Colonic mucosa (tissue), 4 donors: Measurements from ENCODE around the gene PI4K2B. TPM values are rescaled to one million over a fixed set of nuclear protein-coding genes. Genes with fewer than 3 reads are reported as not detected.

Source experiments
- DNase-seq: peaks from one replicate; pipeline ENCODE4 v3.0.0-alpha.2; 2020
- H3K27ac ChIP-seq: fragments of 200-600 bp; one replicate; pipeline ENCODE4 v1.8.0; 2021
- H3K27me3 ChIP-seq: fragments of 200-600 bp; one replicate; pipeline ENCODE4 v1.8.0; 2021
- H3K36me3 ChIP-seq: fragments of 200-600 bp; one replicate; pipeline ENCODE4 v1.8.0; 2021
- H3K4me1 ChIP-seq: fragments of 200-600 bp; one replicate; pipeline ENCODE4 v1.8.0; 2021; ENCODE audit warnings: mild to moderate bottlenecking
- H3K4me3 ChIP-seq: fragments of 200-600 bp; one replicate; pipeline ENCODE4 v1.8.0; 2021
- H3K9ac ChIP-seq, 2 donors: one replicate each; pipeline ENCODE4 v1.7.0; 2013; ENCODE audit warnings: control low read depth in 2 of 2, low read depth in 2 of 2, low read length in 2 of 2
- H3K9me3 ChIP-seq: fragments of 200-600 bp; one replicate; pipeline ENCODE4 v1.8.0; 2021
- CTCF ChIP-seq: fragments of 200-600 bp; IDR thresholded peaks from one replicate; pipeline ENCODE4 v1.8.0; 2022; ENCODE audit warnings: antibody characterized with exemption, mild to moderate bottlenecking
- intact Hi-C: fragments of 100-400 bp; cut with DNase I; formaldehyde crosslinking; loops from one replicate; pipeline ENCODE4 v1.14.1; 2022
- total RNA-seq, 2 donors: library from RNA; stranded (reverse); fragmentation: NEBNext Ultra II Directional in 1 of 2; extraction: Animal tissue kit (Norgen Biotek cat#: 25700) in 1 of 2; gene quantifications; one replicate each; pipeline ENCODE4 v1.2.1, GENCODE V29; 2021
- donor health status: healthy.
- donor health status: DM: no; HTN: no; CAD: no.
- donor health status: DM: no; HTN: no; CAD: no.

Gene PI4K2B
- total RNA-seq, 2 donors from 2014 or later = 26.3 to 27.9 TPM

- intact Hi-C loops = no loop called here
- no peak for DNase-seq
These were observed 50.6 kb downstream of the PI4K2B start for GRCh38 chr4:25284466-25284865.

GRCh38 chr4:25290490-25291067 is 56.7 kb downstream of the PI4K2B start:
- H3K27ac ChIP-seq = no peak overlapping the region
- DNase-seq = no peak
- no peak for TF ChIP-seq CTCF
- H3K9ac ChIP-seq = no peak overlapping the region
- no peaks in the 10 kb centered on the region for H3K27me3 ChIP-seq
- H3K4me3 ChIP-seq = no peak overlapping the region
- no peaks in the 10 kb centered on the region for H3K4me1 ChIP-seq
- no peaks in the 10 kb centered on the region for H3K36me3 ChIP-seq
- intact Hi-C loops = no loop called here
- H3K9me3 ChIP-seq = no peaks in the 10 kb centered on the region

More at GRCh38 chr4:25284466-25284865, 50.6 kb downstream of the PI4K2B start:
- Histone ChIP-seq H3K36me3 (no peaks in the 10 kb centered on the region), H3K4me1 (no peaks in the 10 kb centered on the region), H3K27me3 (no peaks in the 10 kb centered on the region), H3K9me3 (no peaks in the 10 kb centered on the region), H3K4me3 (no peak overlapping the region), H3K9ac (no peak overlapping the region), H3K27ac (no peak overlapping the region)
- TF ChIP-seq CTCF = no peak

- Histone ChIP-seq H3K36me3 (no peaks in the 10 kb centered on the region), H3K4me3 (no peak overlapping the region), H3K27me3 (no peaks in the 10 kb centered on the region), H3K9ac (no peak overlapping the region), H3K4me1 (no peaks in the 10 kb centered on the region), H3K27ac (no peak overlapping the region), H3K9me3 (no peaks in the 10 kb centered on the region)
- intact Hi-C loops = no loop called here
- DNase-seq = no peak
- no peak for TF ChIP-seq CTCF
These were observed 57.4 kb downstream of the PI4K2B start for GRCh38 chr4:25291158-25291733.

GRCh38 chr4:25297528-25298242 is 63.9 kb downstream of the PI4K2B start:
- Histone ChIP-seq H3K27ac (no peak overlapping the region), H3K4me1 (no peaks in the 10 kb centered on the region), H3K4me3 (no peak overlapping the region), H3K36me3 (no peaks in the 10 kb centered on the region), H3K9me3 (no peaks in the 10 kb centered on the region), H3K9ac (no peak overlapping the region), H3K27me3 (no peaks in the 10 kb centered on the region)
- no peak for TF ChIP-seq CTCF
- intact Hi-C loops = no loop called here
- no peak for DNase-seq

GRCh38 chr4:25299476-25300203 is 65.8 kb downstream of the PI4K2B start:
- Histone ChIP-seq H3K36me3 (no peaks in the 10 kb centered on the region), H3K9me3 (no peaks in the 10 kb centered on the region), H3K27me3 (no peaks in the 10 kb centered on the region), H3K9ac (peak overlapping the region in 1 of 2 donors; percentile 49), H3K27ac (no peak overlapping the region), H3K4me3 (no peak overlapping the region), H3K4me1 (no peaks in the 10 kb centered on the region)
- intact Hi-C loops = no loop called here
- TF ChIP-seq CTCF = no peak
- peak; percentile 74 for DNase-seq
